CD4-positive, alpha-beta T cell treated with Interleukin-15 for 1 hour (primary cell): ENCODE measurements around the gene MEIS1.
"Not testable (repeated sequence)": the region's sequence is repeated elsewhere in the genome, so short reads cannot be mapped to it uniquely, and the experiment has no call there.

Experiments
- DNase-seq: peaks from one replicate; pipeline ENCODE4 v3.0.0-alpha.2; 2020

MEIS1 gene

GRCh38 chr2:66434679-66435548 lies at the start of gene MEIS1:
Gene MEIS1 (plus strand): TSS chr2:66435125. CDS start chr2:66435857, 732 bp downstream.
- DNase-seq: peak; percentile 60

DNA sequence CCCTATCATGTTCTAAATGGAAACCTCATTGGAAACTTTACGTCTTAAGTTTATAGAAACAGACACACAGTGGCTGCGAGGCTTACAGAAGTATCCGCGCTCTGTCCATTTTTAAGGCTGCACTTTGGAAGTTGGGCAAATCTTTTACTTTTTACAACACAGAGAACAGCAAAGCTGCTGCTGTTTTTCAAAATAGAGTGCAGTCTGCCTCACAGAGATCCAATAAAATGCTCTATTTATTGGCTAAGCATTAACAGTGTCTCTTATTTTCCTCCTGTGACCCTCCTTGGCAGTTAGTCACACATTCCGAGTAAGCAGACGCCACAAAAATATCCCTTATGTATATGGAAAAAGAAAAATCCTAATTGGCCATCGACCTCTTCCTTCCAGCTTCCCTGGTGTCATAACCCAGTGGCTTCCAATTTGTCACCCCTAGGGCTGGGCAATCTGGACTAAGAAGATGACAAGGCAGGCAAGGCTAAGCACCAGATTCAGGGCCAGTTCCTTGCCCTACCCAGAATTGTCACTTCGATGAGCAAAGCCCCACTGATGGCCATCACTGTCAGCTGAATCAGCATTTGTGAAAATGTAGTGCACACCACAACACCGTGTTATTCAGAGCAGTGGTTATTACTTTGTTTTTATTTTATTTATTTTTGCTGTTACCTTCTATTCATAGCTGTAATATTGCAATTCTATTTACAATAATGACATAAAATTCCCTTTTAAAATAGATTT lies 47.7 kb upstream of the MEIS1 start:
- DNase-seq: no peak

- DNase-seq: no peak
Observed at GRCh38 chr2:66389651-66390131, 45.2 kb upstream of the MEIS1 start.

DNA sequence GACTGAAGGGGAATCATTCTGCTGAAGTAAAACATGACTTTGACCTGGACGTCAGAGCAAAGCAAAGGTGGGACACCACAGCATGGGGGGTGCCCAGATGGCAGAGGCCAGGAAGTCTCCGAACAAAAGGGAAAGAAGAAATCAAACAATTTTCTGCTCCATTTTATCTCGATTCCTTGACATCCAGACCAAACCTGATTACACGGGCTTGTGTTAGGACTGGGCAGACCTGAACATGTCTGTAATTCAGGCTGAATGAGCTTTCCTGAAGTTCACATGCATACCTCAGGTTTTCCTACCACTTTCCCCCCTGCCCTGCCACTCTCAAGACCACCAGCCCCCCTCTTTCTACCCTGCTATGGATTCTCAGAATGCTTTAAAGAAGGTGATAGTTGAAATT lies 44.8 kb upstream of the MEIS1 start:
- DNase-seq: no peak

DNA sequence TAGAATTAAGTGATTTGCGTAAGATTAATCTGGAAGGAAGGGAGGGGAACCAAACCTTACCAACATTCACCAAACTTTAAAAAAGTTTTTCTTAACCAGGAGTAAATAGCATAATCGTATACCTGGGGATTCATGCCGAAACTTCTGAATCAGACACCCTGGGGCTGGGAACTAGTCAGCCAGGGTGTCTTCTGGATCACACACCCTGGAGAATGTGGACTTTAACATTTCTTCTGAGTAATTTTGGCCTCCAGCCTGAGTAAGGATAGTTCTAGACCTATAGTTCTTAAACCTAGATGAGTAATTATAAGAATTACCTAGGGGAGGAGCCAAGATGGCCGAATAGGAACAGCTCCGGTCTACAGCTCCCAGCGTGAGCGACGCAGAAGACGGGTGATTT lies 44.1 kb upstream of the MEIS1 start:
- no peak for DNase-seq

DNA sequence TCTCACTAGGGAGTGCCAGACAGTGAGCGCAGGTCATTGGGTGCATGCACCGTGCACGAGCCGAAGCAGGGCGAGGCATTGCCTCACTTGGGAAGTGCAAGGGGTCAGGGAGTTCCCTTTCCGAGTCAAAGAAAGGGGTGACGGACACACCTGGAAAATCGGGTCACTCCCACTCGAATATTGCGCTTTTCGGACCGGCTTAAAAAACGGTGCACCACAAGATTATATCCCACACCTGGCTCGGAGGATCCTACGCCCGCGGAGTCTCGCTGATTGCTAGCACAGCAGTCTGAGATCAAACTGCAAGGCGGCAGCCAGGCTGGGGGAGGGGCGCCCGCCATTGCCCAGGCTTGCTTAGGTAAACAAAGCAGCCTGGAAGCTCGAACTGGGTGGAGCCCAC lies 43.7 kb upstream of the MEIS1 start:
- DNase-seq: not testable (repeated sequence)

- no peak for DNase-seq
Observed at GRCh38 chr2:66405473-66405872, 29.5 kb upstream of the MEIS1 start.

DNA sequence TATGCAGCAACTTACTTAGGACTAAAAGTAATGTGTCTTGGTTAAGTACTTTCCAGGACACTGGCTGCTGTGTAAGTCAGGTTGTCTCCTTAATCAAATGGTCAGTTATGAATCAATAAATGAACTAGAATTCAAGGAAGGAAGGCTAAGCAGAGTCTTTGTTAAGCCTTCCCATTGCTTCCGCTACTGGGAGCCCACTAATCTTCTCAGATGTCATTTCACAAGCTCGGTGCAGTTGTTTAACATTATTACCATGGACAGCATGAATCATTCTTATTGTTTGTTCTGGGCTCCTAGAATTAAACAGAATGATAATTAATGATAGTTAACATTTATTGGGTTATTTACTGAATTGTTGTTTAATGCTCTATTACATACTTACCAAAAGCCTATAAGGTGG lies 26.0 kb upstream of the MEIS1 start:
- no peak for DNase-seq

DNA sequence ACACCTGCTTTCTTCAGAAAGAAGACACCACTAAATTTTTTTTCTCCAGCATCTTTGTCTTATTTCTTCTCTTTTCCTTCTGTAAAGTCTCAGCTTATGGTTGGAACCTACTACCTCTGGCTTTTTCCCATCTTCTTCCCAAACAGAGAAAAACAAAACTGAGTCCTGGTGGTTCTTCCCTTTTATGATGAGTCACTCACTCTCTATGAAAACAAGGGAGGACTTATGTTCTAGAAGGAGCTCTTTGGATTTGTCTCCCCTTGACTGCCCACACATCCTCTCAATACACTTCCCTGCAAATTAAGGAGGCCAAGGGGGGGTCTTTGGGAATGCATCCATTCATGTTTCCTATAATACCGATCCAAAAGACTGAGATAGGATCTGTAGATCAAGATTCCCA lies 22.1 kb upstream of the MEIS1 start:
- no peak for DNase-seq

GRCh38 chr2:66414896-66415295 lies 20.0 kb upstream of the MEIS1 start:
- no peak for DNase-seq

- no peak for DNase-seq
Observed at GRCh38 chr2:66418381-66418780, 16.5 kb upstream of the MEIS1 start.

DNA sequence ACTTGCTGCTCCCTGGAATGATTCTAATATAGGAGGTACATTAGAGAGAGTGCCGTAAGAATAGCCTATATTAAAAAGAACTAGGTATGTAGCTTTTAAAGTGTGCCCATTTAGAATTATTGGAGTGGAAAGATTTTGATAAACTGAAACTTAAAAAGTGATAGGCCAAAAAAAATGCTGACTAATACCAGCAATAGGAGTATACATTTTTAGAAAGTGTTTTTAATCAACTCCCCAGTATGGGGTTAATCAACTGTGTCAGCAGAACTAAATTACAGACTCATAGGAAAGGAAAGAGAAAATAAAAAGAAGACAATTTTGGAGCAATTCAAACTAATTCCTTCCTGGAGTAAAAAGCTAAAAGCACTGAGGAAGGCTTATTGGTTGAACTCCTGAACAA lies 13.3 kb upstream of the MEIS1 start:
- no peak for DNase-seq

DNA sequence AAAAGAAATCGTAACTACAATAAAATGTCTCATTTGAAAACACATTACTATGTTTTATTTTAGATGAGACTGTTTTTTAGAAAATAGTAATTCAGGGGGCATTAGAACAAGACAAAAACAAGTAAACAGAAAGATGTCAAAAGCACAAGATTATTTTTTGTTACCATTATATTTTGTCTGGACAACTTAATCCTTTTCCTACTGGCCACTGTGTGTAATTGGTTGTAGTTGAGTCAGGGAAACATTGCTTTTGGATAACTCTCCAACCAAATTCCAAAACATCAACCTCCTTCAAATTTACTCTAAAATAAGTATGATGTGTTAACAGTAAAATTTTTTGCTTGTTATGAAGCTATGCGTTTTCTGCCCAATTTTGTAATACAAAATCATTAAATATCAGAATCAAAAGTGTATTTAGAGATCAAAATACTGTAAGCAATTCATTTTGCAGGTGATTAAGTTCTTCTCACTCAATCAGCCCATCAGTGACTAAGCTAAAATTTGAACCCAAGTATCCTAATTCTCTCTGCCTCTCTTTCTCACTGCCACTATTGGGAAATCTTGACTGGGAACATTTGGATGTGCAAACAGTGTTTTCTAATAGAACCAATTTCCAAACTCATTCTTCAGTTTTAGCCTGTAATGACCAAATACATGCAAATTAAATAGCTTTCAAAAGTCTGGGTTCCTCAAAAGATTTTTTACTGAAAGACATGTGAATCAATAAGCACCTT lies 11.4 kb upstream of the MEIS1 start:
- DNase-seq: no peak

GRCh38 chr2:66426244-66427111 lies 8.4 kb upstream of the MEIS1 start:
- no peak for DNase-seq

DNA sequence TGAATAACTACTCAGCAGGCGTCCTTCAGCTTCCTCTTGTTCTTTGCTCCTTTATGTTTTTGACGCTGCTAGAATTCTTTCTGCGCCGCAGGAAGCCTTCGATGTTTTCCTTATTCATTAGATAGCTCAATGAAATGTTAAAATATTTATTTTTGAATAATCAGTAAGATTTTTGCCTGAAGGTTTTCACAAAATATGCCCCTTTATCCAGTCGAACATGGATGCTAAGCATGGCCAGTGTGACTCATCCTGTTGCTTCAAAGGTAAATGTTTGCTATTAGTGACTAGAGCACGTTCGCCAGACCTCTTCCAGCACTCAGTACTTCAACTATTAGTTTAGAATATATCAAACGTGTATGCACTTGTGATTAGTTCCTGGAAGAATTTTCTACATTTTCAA lies 7.6 kb upstream of the MEIS1 start:
- no peak for DNase-seq

DNA sequence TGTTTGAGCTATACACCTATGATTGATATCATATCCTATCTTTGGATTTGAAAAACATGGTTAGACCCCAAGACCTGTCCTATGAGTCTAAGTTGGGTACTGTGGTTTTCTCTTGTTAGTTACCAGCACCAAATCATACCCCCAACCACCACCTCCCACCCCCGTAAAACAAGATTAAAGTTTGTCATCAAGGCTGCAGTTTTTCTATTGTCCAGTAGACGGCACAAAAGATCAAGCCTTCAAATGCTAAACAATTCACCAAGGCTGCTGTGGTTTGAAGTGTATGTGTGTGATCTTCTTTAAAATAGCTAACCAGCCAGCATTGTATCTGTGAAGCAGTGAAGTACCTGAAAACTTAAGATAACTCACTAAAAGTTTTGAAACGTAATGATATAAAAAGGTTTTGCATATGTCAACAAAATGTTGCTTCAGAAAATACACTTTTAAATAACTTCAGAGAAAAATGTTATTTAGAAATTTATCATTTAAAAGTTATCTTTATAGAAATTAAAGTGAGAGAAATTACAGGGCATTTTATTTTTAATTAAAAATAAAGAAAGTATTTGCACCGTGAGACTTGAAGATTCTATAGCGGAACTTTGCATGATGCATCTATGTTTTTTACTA lies 5.8 kb upstream of the MEIS1 start:
- DNase-seq: no peak

GRCh38 chr2:66429693-66430504 lies 5.0 kb upstream of the MEIS1 start:
- no peak for DNase-seq

GRCh38 chr2:66430505-66431273 lies 4.2 kb upstream of the MEIS1 start:
- no peak for DNase-seq

DNA sequence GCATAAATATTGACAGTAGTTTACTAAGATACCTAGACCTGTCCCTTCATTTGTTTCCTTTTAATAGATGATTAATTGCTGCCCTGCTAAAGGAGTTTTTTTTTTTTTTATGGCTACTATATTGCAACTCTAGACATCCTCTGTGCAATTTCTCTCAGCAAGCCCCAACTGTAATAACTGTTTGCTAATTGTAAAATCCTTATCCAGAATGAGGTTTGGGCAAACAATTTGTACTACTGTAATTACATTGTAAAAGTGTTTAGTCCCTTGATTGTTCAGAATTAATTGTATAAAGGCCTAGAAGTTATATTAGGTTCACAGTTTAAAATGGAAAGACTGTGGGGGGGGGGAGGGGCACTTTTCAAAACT lies 3.7 kb upstream of the MEIS1 start:
- DNase-seq: no peak
